HFFc6 (cell line): ENCODE results near the gene KLC3. TPM values are rescaled to one million over a fixed set of nuclear protein-coding genes. Genes with fewer than 3 reads are reported as not detected.

Experiments
- DNase-seq: peaks from one replicate; pipeline ENCODE4 v3.0.0-alpha.2; 2018
- H3K27ac Mint-ChIP-seq: 2 replicates; pipeline ENCODE4 v1.8.0; 2020; ENCODE audit warnings: mild to moderate bottlenecking, mixed read lengths
- H3K27me3 Mint-ChIP-seq: 2 replicates; pipeline ENCODE4 v1.8.0; 2021; ENCODE audit warnings: mild to moderate bottlenecking, moderate library complexity, mixed read lengths; ENCODE audit not compliant: insufficient read depth
- H3K36me3 Mint-ChIP-seq: 2 replicates; pipeline ENCODE4 v1.8.0; 2021; ENCODE audit warnings: low read depth, mixed read lengths
- H3K4me1 Mint-ChIP-seq: 2 replicates; pipeline ENCODE4 v1.8.0; 2020; ENCODE audit warnings: low read depth, mixed read lengths
- H3K4me3 Mint-ChIP-seq: 2 replicates; pipeline ENCODE4 v1.8.0; 2020; ENCODE audit warnings: mild to moderate bottlenecking, moderate library complexity, mixed read lengths
- H3K9me3 Mint-ChIP-seq: 2 replicates; pipeline ENCODE4 v1.8.0; 2020; ENCODE audit warnings: mild to moderate bottlenecking, mixed read lengths
- total RNA-seq, 6 experiments: library from RNA; stranded (reverse); fragmentation: NEBNext Ultra II Directional; extraction: Animal tissue kit (Norgen Biotek cat#: 25700); gene quantifications; 2 replicates in 1 of 6; 3 replicates in 5 of 6; pipeline ENCODE4 v1.2.3, GENCODE V29; 2021
- TF ChIP-seq, protein P1 (sequence below): fragments of 200-600 bp; sonication (generic); IDR thresholded peaks from 2 replicates; pipeline ENCODE4 v1.5.0; 2021; ENCODE audit warnings: antibody characterized with exemption, mild to moderate bottlenecking

Gene KLC3
- total RNA-seq, 6 experiments from 2014 or later, result not detected

- no peaks in the 10 kb centered on the region for H3K9me3 Mint-ChIP-seq
- peaks cover 10% of the 10 kb centered on the region for H3K4me1 Mint-ChIP-seq
- TF ChIP-seq, protein P1, sequence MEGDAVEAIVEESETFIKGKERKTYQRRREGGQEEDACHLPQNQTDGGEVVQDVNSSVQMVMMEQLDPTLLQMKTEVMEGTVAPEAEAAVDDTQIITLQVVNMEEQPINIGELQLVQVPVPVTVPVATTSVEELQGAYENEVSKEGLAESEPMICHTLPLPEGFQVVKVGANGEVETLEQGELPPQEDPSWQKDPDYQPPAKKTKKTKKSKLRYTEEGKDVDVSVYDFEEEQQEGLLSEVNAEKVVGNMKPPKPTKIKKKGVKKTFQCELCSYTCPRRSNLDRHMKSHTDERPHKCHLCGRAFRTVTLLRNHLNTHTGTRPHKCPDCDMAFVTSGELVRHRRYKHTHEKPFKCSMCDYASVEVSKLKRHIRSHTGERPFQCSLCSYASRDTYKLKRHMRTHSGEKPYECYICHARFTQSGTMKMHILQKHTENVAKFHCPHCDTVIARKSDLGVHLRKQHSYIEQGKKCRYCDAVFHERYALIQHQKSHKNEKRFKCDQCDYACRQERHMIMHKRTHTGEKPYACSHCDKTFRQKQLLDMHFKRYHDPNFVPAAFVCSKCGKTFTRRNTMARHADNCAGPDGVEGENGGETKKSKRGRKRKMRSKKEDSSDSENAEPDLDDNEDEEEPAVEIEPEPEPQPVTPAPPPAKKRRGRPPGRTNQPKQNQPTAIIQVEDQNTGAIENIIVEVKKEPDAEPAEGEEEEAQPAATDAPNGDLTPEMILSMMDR, result no peak; the same call in 1 of the 2 replicates
- no peaks in the 10 kb centered on the region; the same call in 1 of the 2 replicates for H3K27me3 Mint-ChIP-seq
- DNase-seq, result no peak
- no peak overlapping the region for H3K27ac Mint-ChIP-seq
- no peaks in the 10 kb centered on the region for H3K36me3 Mint-ChIP-seq
- no peak overlapping the region for H3K4me3 Mint-ChIP-seq
These were observed 55.5 kb downstream of the KLC3 start for GRCh38 chr19:45395821-45396617.

- Mint-ChIP-seq H3K27me3 (peaks cover 4% of the 10 kb centered on the region; the same call in 1 of the 2 replicates), H3K36me3 (no peaks in the 10 kb centered on the region), H3K9me3 (no peaks in the 10 kb centered on the region), H3K27ac (no peak overlapping the region), H3K4me1 (peaks cover 39% of the 10 kb centered on the region), H3K4me3 (no peak overlapping the region)
- DNase-seq, result no peak
- TF ChIP-seq, protein P1, result no peak
These were observed 59.6 kb downstream of the KLC3 start for GRCh38 chr19:45400192-45400591.

Other genes starting within 250 kb of the KLC3 start
- 10 to 100 TPM; 20.4 to 27.4 (median 21.6) TPM for gene PPP1R37, start 247.6 kb upstream of the KLC3 start, total RNA-seq
- under 1 TPM in 5 of 6 experiments, not detected in 1; 0.07 to 0.17 (median 0.07) TPM for gene NKPD1, start 179.8 kb upstream of the KLC3 start, total RNA-seq
- 1 to 10 TPM; 3.5 to 6.9 (median 5.2) TPM for gene TRAPPC6A, start 162.5 kb upstream of the KLC3 start, total RNA-seq
- gene BLOC1S3, start 162.0 kb upstream of the KLC3 start, total RNA-seq, result 10 to 100 TPM; 10.5 to 14.2 (median 12.2) TPM
- under 1 TPM in 1 of 6 experiments, not detected in 5; 0.10 TPM for gene EXOC3L2, start 95.3 kb upstream of the KLC3 start, total RNA-seq
- gene MARK4, start 89.5 kb upstream of the KLC3 start, total RNA-seq, result 10 to 100 TPM; 38.9 to 46.0 (median 44.2) TPM
- not detected for gene CKM, start 17.9 kb upstream of the KLC3 start, total RNA-seq
- gene ERCC2, start 29.8 kb downstream of the KLC3 start, total RNA-seq, result 100 to 1,000 TPM in 1 of 6 experiments, 10 to 100 TPM in 5; 80.2 to 108 (median 87.8) TPM
- 10 to 100 TPM; 10.2 to 24.7 (median 22.2) TPM for gene PPP1R13L, start 64.3 kb downstream of the KLC3 start, total RNA-seq
- 10 to 100 TPM; 13.7 to 25.8 (median 15.1) TPM for gene POLR1G, start 65.9 kb downstream of the KLC3 start, total RNA-seq
- 100 to 1,000 TPM; 106 to 129 (median 117) TPM for gene ERCC1, start 83.2 kb downstream of the KLC3 start, total RNA-seq
- 10 to 100 TPM; 35.0 to 71.5 (median 62.9) TPM for gene FOSB, start 127.2 kb downstream of the KLC3 start, total RNA-seq
- 10 to 100 TPM; 10.3 to 21.3 (median 13.8) TPM for gene RTN2, start 156.3 kb downstream of the KLC3 start, total RNA-seq
- 1 to 10 TPM in 4 of 6 experiments, under 1 TPM in 2; 0.80 to 1.3 (median 1.1) TPM for gene PPM1N, start 157.7 kb downstream of the KLC3 start, total RNA-seq
- gene VASP, start 166.7 kb downstream of the KLC3 start, total RNA-seq, result 100 to 1,000 TPM; 179 to 199 (median 185) TPM
- 10 to 100 TPM; 13.3 to 15.5 (median 14.3) TPM for gene OPA3, start 244.1 kb downstream of the KLC3 start, total RNA-seq